AG04449 (cell line): ENCODE results near the gene ARHGEF4.

Experiments
- CTCF ChIA-PET: fragments of 350-600 bp; formaldehyde crosslinking; extraction: SDS; loops from one replicate; lab custom pipeline; 2021; ENCODE audit warnings: antibody characterized with exemption; lab: Yijun Ruan, JAX
- POLR2A ChIA-PET: fragments of 400-600, 350-600 bp; formaldehyde crosslinking; extraction: SDS; loops from one replicate; lab custom pipeline; 2020; ENCODE audit warnings: antibody characterized with exemption, inconsistent platforms; lab: Yijun Ruan, JAX
- DNase-seq: peaks from one replicate; pipeline ENCODE4 v3.0.0-alpha.2; 2010; ENCODE audit warnings: low read depth, low spot score
- H3K4me3 ChIP-seq: 2 replicates; pipeline ENCODE4 v1.5.1; 2011; ENCODE audit warnings: low read depth, mild to moderate bottlenecking, control low read depth, low read length
- CTCF ChIP-seq: IDR thresholded peaks from one replicate; pipeline ENCODE4 v1.5.1; 2011; ENCODE audit warnings: mild to moderate bottlenecking, moderate library complexity, low read length, control low read depth, inconsistent platforms; ENCODE audit not compliant: insufficient read depth; ENCODE audit errors: missing control alignments

ARHGEF4 gene

GRCh38 chr2:130831356-130831755 lies 5.4 kb upstream of the ARHGEF4 start:
- no peak for DNase-seq
- ChIA-PET CTCF (no interaction called here), POLR2A (no interaction called here)
- no peak for TF ChIP-seq CTCF
- H3K4me3 ChIP-seq, result no peak overlapping the region

DNA sequence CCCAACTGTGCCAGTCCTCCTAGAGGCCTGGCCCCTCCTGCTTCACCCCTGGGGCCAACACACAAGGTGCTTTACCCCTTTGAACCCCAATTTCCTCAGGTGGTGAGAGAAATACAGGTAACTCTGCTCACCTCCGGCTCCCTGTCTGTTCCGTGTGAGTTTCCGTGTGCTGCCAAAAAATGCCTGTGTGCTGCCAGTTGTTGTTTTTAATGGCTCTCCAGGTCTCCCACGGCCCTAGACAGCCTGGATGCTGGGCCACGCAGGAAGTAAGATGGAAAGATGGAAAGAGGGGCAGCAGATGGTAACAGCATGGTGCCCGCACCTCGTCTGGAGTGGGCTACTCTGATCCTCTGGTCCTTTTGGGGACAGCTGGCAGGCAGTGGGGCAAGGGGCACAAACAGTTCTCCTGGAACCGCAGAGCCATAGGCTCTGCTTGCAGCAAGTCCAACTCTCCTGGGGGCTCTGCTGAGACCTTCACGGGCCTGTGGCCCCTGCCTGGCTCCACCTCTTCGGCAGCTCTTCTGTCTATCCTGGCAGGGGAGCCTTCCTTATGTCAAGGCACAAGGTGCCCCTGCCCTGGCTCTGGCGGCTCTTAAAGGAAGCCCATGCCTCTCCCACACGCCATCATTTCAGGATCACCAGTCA lies 4.3 kb upstream of the ARHGEF4 start:
- no peak overlapping the region for H3K4me3 ChIP-seq
- POLR2A ChIA-PET, result no interaction called here
- no peak for TF ChIP-seq CTCF
- CTCF ChIA-PET, result no interaction called here
- DNase-seq, result no peak

DNA sequence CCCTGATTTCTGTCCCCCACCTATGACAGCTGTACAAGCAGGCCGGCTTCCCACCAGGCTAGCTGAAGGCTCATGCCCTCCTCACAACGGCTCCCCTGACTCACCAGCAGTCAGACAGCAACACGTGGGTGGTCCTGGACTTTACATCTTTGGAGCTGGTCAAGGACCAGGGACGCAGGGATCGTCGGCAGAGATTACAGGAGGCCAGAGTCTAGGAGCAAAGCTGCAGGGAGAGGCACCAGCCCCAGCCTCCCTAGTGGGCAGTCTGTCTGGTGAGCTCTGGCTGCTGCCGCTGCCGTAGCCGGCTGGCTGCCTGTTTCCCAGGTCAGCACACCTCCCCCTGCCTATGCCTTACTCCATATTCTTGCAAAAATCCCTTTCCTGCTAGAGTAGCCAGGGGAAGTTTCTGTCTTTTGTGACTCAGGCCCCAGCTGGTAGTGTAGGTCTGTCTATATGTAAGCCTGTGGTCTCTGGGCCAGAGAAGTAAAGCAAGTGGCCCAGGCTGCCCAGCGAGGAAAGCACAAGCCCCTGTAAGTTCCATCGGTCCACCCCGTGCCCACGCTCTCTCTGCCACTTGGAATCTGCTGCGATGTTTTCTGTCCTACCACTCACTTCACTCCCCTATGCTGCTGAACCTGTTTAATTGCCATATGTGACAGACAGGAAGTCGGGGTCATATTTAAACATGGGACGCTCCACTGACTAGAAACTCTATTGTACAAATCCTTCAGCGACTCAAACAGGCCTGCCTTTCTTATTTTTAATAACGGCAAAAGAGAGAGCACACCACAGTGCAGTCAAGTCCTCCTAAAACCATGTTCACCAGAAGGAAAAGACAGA lies 2.4 kb upstream of the ARHGEF4 start:
- POLR2A ChIA-PET, result no interaction called here

DNA sequence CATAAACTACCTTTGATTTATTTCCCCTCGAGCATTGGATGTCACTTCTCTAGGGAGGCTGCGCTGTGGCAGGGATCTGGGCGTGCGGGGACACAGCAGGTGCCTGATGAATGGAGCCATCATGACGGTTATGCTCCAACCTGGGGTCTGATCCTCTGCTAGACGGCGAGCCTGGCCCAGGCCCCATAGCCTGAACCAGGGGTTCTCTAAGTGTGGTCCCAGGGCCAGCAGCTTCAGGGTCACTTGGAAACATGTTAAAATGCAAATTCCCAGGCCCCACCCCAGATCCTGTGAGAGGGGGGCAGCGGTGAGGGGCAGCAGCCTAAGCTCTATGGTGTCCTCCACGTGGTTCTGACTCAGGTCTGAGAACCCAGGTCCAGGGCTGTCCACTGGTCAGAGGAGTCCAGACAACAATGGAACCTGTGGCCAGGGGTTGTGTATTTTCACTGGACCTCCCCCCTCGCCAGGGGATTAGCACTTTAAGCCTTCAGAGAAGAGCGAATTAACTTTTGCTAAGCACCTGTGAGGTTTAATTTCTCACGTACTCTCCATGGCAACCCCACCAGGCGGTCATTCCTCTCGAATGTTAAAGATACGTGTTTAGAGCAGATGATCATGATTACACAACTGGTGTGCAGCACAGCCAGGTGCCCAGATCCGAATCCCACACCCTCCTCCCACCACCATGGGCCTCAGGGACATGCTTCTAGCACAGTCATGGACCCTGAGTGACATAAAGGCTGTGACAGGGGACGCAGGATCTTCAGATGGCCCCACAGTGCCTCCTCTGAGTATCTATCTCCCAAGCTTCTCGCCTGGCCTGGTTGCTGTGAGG lies 1.6 kb upstream of the ARHGEF4 start:
- H3K4me3 ChIP-seq, result no peak overlapping the region
- ChIA-PET POLR2A (no interaction called here), CTCF (no interaction called here)
- TF ChIP-seq CTCF, result no peak
- no peak for DNase-seq

More for the DNA sequence above, 2.4 kb upstream of the ARHGEF4 start:
- CTCF ChIA-PET, result no interaction called here
- no peak overlapping the region for H3K4me3 ChIP-seq
- no peak for DNase-seq
- TF ChIP-seq CTCF, result no peak

DNA sequence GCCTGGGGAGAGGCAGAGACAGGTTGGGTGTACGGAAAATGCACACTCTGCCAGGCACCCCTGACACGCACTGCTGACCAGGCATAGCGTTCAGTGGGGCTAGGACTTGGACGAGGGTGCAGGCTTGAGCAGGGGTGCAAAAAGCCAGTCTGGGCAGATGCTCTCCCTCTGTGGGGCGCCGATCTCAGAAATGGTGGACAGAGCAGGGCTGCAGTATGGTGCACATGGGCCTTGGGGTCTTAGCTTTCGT lies 1.0 kb upstream of the ARHGEF4 start:
- TF ChIP-seq CTCF, result no peak
- no peak for DNase-seq
- POLR2A ChIA-PET, result no interaction called here
- CTCF ChIA-PET, result no interaction called here
- no peak overlapping the region for H3K4me3 ChIP-seq
